G401 (cell line): ENCODE measurements around the gene SERINC2. TPM values are rescaled to one million over a fixed set of nuclear protein-coding genes. Genes with fewer than 3 reads are reported as not detected.
"Not testable (repeated sequence)": the region's sequence is repeated elsewhere in the genome, so short reads cannot be mapped to it uniquely, and the experiment has no call there.

Source experiments
- DNase-seq: peaks from one replicate; pipeline ENCODE4 v3.0.0-alpha.2; 2015; ENCODE audit warnings: low spot score
- in situ Hi-C: cut with HindIII; loops from 2 replicates; pipeline ENCODE4 v1.10.0; 2016; ENCODE audit warnings: low sequenced_read_pairs, mixed read lengths
- total RNA-seq: library from RNA; depleted of rRNA; stranded (reverse); fragments of >200 nt; shearing (Covaris generic); gene quantifications from 2 replicates; pipeline ENCODE4 v1.2.3, GENCODE V29; 2014

Gene SERINC2
- total RNA-seq, 1 experiment from 2014 or later: 15.6 TPM

GRCh38 chr1:31427322-31427721, 14.3 kb downstream of the SERINC2 start:
- no peak for DNase-seq
- in situ Hi-C loops: no loop called here

- no peak for DNase-seq
- in situ Hi-C loops: no loop called here
Measured at GRCh38 chr1:31428436-31429221, 15.6 kb downstream of the SERINC2 start.

- in situ Hi-C loops: no loop called here
Measured at GRCh38 chr1:31429583-31429982, 16.6 kb downstream of the SERINC2 start.

GRCh38 chr1:31431351-31432257, 18.6 kb downstream of the SERINC2 start:
- in situ Hi-C loops: not testable (repeated sequence)

More at GRCh38 chr1:31429583-31429982, 16.6 kb downstream of the SERINC2 start:
- DNase-seq: no peak

DNA sequence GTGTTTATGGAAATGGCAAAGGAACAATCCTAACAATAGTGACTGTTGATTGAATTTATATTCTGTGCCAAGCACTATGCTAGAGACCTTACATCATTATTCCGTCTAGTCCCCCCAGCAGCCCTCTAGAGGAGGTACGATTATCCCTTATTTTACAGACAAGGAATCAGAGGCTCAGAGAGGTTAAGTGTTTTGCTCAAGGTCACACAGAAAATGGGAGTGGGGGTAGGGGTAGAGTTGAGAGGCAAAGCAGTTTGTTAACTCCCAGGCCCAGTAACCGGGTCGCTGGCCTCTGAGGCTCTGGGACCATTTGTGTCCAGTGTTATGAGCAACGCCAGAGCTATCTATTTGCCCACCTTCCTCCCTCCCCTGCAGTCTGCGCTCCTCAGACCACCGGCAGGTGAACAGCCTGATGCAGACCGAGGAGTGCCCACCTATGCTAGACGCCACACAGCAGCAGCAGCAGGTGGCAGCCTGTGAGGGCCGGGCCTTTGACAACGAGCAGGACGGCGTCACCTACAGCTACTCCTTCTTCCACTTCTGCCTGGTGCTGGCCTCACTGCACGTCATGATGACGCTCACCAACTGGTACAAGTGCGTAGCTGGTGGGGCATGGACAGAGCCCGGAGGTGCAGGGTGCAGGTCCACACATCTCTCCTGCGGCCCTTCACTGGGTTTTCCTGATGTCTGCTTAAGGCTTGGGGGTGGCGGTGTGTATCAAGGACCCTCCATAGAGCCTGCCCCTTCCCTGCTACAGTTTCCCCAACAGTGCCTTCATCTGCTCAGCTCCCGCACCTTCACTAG, 19.8 kb downstream of the SERINC2 start:
- in situ Hi-C loops: no loop called here

More at GRCh38 chr1:31431351-31432257, 18.6 kb downstream of the SERINC2 start:
- DNase-seq: not testable (repeated sequence)

GRCh38 chr1:31433396-31433930, 20.4 kb downstream of the SERINC2 start:
- in situ Hi-C loops: no loop called here
- DNase-seq: no peak

More for the DNA sequence above, 19.8 kb downstream of the SERINC2 start:
- DNase-seq: no peak

DNA sequence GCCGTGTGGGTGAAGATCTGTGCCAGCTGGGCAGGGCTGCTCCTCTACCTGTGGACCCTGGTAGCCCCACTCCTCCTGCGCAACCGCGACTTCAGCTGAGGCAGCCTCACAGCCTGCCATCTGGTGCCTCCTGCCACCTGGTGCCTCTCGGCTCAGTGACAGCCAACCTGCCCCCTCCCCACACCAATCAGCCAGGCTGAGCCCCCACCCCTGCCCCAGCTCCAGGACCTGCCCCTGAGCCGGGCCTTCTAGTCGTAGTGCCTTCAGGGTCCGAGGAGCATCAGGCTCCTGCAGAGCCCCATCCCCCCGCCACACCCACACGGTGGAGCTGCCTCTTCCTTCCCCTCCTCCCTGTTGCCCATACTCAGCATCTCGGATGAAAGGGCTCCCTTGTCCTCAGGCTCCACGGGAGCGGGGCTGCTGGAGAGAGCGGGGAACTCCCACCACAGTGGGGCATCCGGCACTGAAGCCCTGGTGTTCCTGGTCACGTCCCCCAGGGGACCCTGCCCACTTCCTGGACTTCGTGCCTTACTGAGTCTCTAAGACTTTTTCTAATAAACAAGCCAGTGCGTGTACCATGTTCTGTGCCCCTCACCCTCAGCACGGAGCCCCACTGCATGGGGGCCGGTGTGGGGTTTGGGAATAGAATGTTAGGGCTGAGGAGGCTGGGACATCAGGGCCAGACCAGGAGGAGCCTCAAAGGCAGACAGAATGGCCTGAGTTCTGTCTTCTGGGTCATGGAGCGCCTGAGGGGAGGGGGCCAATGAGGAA, 21.3 kb downstream of the SERINC2 start:
- no peak for DNase-seq
- in situ Hi-C loops: no loop called here

DNA sequence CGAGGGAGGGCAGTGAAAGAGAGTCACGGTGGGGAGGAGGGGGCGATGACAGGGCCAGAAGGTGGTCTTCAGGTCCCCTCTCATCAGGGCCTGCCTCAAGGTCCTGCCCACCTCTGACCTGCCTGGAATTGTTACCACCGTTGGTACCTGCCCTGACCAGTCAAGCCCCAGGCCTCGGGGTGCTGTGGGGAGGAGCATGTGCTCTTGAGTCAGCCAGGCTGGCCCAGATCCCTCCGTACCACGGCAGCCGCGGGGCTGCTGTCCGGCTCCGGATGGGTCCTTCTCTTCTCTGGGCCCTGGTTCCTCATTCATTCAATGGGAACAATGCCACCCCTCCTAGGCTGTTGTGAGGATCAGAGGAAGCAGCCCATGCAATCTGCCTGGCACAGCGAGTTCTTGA, 22.0 kb downstream of the SERINC2 start:
- in situ Hi-C loops: no loop called here
- no peak for DNase-seq

DNA sequence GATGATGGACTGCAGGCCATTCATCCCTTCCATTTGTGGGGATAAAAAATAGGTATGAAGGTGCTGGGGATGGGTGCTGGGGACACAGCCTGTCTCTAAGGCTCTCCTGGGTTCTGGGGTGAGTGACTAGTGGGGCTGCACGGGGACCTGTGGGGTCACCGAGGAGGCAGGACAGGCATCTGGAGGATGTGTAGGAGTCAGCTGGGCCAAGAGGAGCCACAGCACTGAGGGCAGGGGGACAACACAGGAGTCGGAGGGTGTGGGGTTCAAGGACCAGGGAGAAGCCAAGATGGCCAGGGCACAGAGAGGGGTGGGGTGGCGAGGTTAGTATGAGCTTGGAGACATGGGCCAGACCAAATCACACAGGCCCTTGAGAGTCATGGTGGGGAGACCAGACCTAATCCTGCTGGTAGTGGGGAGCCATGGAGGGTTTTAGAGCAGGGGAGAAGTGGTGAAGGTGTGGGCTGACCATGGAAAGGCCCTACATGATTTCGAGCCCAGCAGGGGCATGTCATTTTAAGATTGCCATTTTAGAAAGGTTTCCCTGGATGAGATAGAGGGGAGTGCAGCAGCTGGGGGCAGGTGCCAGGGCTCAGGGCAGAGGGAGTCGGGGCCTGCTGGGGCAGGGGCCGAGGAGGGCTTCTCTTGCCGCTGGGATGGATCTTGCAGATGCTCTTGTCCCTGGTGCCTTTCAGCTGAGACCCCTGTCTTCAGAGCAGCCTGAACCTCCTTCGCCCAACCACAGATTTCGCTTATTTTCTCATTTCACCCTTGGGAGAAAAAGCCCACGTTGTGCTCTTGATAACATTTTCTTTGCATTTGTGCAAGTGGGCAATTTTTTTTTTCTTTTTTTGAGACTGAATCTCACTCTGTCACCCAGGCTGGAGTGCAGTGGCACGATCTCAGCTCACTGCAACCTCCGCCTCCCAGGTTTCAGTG, 22.7 kb downstream of the SERINC2 start:
- no peak for DNase-seq
- in situ Hi-C loops: no loop called here

GRCh38 chr1:31436596-31437432, 23.8 kb downstream of the SERINC2 start:
- DNase-seq: no peak
- in situ Hi-C loops: no loop called here

- DNase-seq: no peak
- in situ Hi-C loops: no loop called here
Measured at GRCh38 chr1:31437433-31438037, 24.5 kb downstream of the SERINC2 start.

DNA sequence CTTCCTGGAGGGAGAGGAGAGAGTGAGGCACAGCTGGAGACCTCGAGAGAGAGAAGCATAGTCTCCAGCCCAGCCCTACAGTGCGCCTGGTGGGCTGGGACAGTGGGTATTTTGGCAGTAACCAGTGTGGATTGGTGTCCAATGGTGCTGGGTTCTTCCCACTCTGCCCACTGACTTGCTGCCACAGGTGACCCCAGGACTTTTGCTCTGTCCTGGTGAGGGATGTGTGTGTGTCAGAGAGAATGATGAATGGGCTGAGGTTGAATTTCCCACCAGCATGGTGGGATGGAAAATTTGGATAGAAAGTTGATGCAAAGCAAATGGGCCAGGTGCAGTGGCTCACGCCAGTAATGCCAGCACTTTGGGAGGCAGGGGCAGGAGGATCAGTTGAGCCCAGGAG, 26.3 kb downstream of the SERINC2 start:
- in situ Hi-C loops: no loop called here
- no peak for DNase-seq

- in situ Hi-C loops: no loop called here
- no peak for DNase-seq
Measured at GRCh38 chr1:31441073-31441472, 28.1 kb downstream of the SERINC2 start.

GRCh38 chr1:31441558-31441957, 28.5 kb downstream of the SERINC2 start:
- in situ Hi-C loops: no loop called here
- DNase-seq: no peak

GRCh38 chr1:31441970-31442647, 29.1 kb downstream of the SERINC2 start:
- DNase-seq: no peak
- in situ Hi-C loops: no loop called here

DNA sequence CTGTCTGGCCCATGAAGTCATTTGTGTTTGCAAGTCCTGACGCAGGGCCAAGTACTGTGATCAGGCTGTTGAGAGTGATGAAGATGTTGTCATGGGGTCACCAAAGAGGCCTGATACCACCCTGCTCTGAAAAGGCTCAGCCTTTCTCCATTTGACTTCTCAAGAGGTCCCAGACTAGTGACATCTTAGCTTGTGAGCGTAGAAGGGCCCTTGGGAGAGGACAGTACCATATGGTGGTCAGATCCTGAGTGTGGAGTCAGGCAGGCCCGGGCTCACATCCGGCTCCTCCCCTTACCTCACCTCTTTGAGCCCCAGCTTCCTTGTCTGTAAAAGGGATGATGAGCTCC, 29.6 kb downstream of the SERINC2 start:
- in situ Hi-C loops: no loop called here
- no peak for DNase-seq
